Measurements from ENCODE around the gene MBNL3. TPM values are rescaled to one million over a fixed set of nuclear protein-coding genes. Genes with fewer than 3 reads are reported as not detected.
A peak's percentile ranks its signal among the peaks of the same experiment; 100 is the strongest.

MBNL3 gene
- total and polyA plus RNA-seq, 3 experiments from 2014 or later = 27.8 to 31.2 (median 31.1) TPM

DNA sequence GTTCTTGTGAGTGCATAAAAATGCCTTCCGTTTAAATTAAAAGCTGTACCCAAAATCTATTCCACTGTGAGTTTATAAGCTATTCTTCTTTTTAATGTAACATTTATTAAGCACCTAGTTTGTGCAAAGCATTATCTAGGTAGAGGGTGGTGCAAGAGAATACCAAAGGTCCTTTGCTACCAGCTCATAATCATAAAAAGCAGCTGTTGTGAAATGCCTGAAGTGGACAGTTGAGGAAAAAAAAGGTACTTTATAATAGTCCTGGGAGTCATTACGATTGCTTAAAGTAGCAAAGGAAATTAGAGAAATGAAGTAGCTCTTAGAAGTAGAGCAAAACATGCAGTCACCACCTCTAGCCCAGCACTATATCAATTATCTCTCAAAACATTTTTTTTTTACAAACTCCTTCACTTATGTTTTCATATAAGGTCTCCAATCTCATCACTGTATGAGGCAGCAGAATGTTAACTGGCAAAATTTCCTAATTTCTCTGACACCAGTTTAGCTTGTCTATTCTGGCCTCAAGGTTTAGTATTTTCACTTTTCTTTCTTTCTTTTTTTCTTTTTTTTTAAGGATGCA, 2.1 kb downstream of the MBNL3 start:
- Mint-ChIP-seq H3K27me3 (peaks cover 0 to 5% of the 10 kb centered on the region in 2 donors), H3K4me1 (peaks cover 48 to 80% (median 78%) of the 10 kb centered on the region in 3 donors), H3K27ac (peak overlapping the region in 3 of 8 donors; percentile 2 to 69 (median 62)), H3K4me3 (peak overlapping the region in 4 of 7 donors; percentile 17 to 59 (median 32)), H3K9me3 (no peaks in the 10 kb centered on the region), H3K36me3 (peaks cover 0 to 10% (median 0%) of the 10 kb centered on the region in 3 donors)
- Histone ChIP-seq H3K9me3 (ENCODE audit: low read length) (no peaks in the 10 kb centered on the region), H3K4me3 (ENCODE audit: low read length) (no peak overlapping the region), H3K36me3 (ENCODE audit: insufficient read depth, low read length) (no peaks in the 10 kb centered on the region), H3K27ac (ENCODE audit: low read depth, low read length) (no peak overlapping the region), H3K27me3 (ENCODE audit: insufficient read depth, low read length, poor library complexity, severe bottlenecking) (no peaks in the 10 kb centered on the region), H3K4me1 (ENCODE audit: insufficient read depth, low read length) (peaks cover 50% of the 10 kb centered on the region)
- ChIA-PET CTCF (interaction anchor here (0.9 kb wide), 1 partner anchor 194 kb away, joined by 4 read pairs; no protein-coding TSS in a partner anchor), POLR2A (interaction anchor here (0.6 kb wide), 1 partner anchor 77 kb away, joined by 4 read pairs; no protein-coding TSS in a partner anchor)
- no peak for DNase-seq

DNA sequence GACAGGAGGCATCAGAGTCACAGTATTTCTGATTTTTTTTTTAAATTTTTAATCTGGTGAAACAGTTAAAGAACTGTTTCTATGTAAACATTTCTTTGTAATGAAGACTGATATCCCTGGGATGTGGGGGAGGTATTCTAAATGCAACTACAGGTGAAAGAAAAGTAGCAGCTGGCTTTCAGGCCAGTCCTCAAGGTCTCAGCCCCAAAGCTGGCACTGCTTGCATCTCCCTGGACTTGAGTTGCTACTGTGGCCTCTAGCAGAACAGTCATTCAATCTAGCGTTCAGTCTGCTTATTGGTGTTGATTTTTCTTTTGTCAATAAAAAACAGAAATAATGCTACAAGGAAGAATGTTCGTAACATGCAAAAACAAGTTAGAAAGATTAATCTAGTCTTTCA, 4.9 kb downstream of the MBNL3 start:
- no peaks in the 10 kb centered on the region for H3K36me3 ChIP-seq (ENCODE audit: insufficient read depth, low read length)
- peaks cover 56 to 89% (median 84%) of the 10 kb centered on the region in 3 donors for H3K4me1 Mint-ChIP-seq
- no peak overlapping the region for H3K27ac ChIP-seq (ENCODE audit: low read depth, low read length)
- peaks cover 60% of the 10 kb centered on the region for H3K4me1 ChIP-seq (ENCODE audit: insufficient read depth, low read length)
- H3K27me3 ChIP-seq (ENCODE audit: insufficient read depth, low read length, poor library complexity, severe bottlenecking) = no peaks in the 10 kb centered on the region
- CTCF ChIA-PET = no interaction called here
- POLR2A ChIA-PET = no interaction called here
- no peak overlapping the region for H3K4me3 Mint-ChIP-seq
- peaks cover 0 to 6% (median 0%) of the 10 kb centered on the region in 3 donors for H3K36me3 Mint-ChIP-seq
- DNase-seq = no peak
- H3K4me3 ChIP-seq (ENCODE audit: low read length) = no peak overlapping the region
- H3K27ac Mint-ChIP-seq = peak overlapping the region in 4 of 8 donors; percentile 14 to 89 (median 54)
- H3K27me3 Mint-ChIP-seq = peaks cover 0 to 5% of the 10 kb centered on the region in 2 donors
- H3K9me3 Mint-ChIP-seq = no peaks in the 10 kb centered on the region
- H3K9me3 ChIP-seq (ENCODE audit: low read length) = no peaks in the 10 kb centered on the region

DNA sequence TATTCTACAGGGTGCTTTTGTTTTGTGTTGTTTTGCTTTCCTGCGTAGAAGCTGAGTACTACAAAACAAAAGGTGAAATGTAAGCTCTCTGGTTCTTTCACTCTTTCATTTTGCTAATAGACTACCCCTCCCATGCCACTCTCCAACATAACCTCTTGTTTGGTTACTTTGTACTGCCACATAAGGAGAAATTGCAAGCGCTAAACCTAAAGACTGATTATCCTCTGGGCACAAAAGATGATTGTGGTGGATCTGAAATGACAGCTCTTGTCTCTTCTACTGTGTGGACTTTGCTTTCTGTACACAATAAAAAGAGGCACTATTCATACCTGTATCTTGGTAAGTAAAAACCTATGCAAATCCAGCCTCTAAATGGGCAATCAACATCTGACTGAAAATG, 5.3 kb downstream of the MBNL3 start:
- Histone ChIP-seq H3K4me3 (ENCODE audit: low read length) (no peak overlapping the region), H3K4me1 (ENCODE audit: insufficient read depth, low read length) (peaks cover 60% of the 10 kb centered on the region), H3K9me3 (ENCODE audit: low read length) (no peaks in the 10 kb centered on the region), H3K36me3 (ENCODE audit: insufficient read depth, low read length) (no peaks in the 10 kb centered on the region), H3K27me3 (ENCODE audit: insufficient read depth, low read length, poor library complexity, severe bottlenecking) (no peaks in the 10 kb centered on the region), H3K27ac (ENCODE audit: low read depth, low read length) (no peak overlapping the region)
- peaks cover 56 to 90% (median 84%) of the 10 kb centered on the region in 3 donors for H3K4me1 Mint-ChIP-seq
- peaks cover 0 to 3% (median 0%) of the 10 kb centered on the region in 3 donors for H3K36me3 Mint-ChIP-seq
- ChIA-PET POLR2A (no interaction called here), CTCF (no interaction called here)
- H3K9me3 Mint-ChIP-seq = no peaks in the 10 kb centered on the region
- H3K27ac Mint-ChIP-seq = peak overlapping the region in 3 of 8 donors; percentile 14 to 78 (median 50)
- no peak for DNase-seq
- H3K27me3 Mint-ChIP-seq = peaks cover 0 to 5% of the 10 kb centered on the region in 2 donors
- peak overlapping the region in 1 of 7 donors; percentile 62 for H3K4me3 Mint-ChIP-seq

DNA sequence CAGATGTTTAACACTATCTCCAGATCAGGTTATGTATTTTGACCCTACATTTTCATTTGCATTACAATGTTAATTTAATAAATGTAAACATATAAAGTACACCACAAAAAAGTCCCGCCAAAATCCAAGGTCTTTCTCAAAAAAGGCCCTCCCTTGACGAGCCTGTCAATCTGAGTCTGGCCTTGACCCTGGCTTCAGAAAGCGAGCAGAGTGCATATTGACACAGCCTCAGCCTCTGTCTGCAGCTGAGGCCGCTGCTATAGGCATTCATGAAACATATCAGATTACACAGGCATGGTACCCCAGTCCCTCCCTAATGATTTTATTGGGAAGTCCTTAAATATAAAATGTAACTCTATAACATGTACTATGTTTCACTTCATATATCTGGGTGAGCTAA, 6.2 kb downstream of the MBNL3 start:
- no peaks in the 10 kb centered on the region for H3K36me3 ChIP-seq (ENCODE audit: insufficient read depth, low read length)
- Mint-ChIP-seq H3K9me3 (no peaks in the 10 kb centered on the region), H3K36me3 (no peaks in the 10 kb centered on the region), H3K4me1 (peaks cover 56 to 86% (median 76%) of the 10 kb centered on the region in 3 donors), H3K27ac (peak overlapping the region in 5 of 8 donors; percentile 24 to 78 (median 47)), H3K27me3 (peaks cover 0 to 1% of the 10 kb centered on the region in 2 donors), H3K4me3 (peak overlapping the region in 1 of 7 donors; percentile 23)
- CTCF ChIA-PET = no interaction called here
- no peaks in the 10 kb centered on the region for H3K27me3 ChIP-seq (ENCODE audit: insufficient read depth, low read length, poor library complexity, severe bottlenecking)
- H3K4me1 ChIP-seq (ENCODE audit: insufficient read depth, low read length) = peaks cover 53% of the 10 kb centered on the region
- H3K27ac ChIP-seq (ENCODE audit: low read depth, low read length) = no peak overlapping the region
- no peak for DNase-seq
- H3K4me3 ChIP-seq (ENCODE audit: low read length) = no peak overlapping the region
- POLR2A ChIA-PET = no interaction called here
- H3K9me3 ChIP-seq (ENCODE audit: low read length) = no peaks in the 10 kb centered on the region

DNA sequence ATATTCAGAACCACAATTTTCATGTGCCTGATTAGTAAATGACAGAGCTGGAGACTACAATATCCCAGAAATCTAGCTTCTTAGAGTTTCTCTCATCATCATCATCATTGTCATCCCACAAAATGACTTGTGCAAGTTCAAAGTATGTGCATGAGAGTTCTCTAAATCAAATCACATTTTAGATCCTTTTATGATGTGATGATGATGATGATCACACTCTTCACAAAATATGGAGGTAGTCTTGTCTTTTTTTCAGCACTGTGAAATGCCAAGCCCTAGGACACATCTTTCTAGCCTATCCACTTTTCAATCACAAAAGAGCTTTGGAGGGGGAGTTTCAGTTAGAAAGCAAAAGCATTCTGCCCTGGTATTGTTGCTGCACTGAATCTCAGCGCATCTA, 7.4 kb downstream of the MBNL3 start:
- no peaks in the 10 kb centered on the region for H3K36me3 Mint-ChIP-seq
- no peaks in the 10 kb centered on the region for H3K36me3 ChIP-seq (ENCODE audit: insufficient read depth, low read length)
- POLR2A ChIA-PET = interaction anchor here (0.8 to 1.7 kb wide), 2 partner anchors 9 to 17 kb away, joined by 3 to 10 read pairs; partner anchors contain the start of gene MBNL3
- no peaks in the 10 kb centered on the region for H3K27me3 ChIP-seq (ENCODE audit: insufficient read depth, low read length, poor library complexity, severe bottlenecking)
- H3K27ac ChIP-seq (ENCODE audit: low read depth, low read length) = no peak overlapping the region
- no peaks in the 10 kb centered on the region for H3K9me3 ChIP-seq (ENCODE audit: low read length)
- no peaks in the 10 kb centered on the region for H3K9me3 Mint-ChIP-seq
- H3K27me3 Mint-ChIP-seq = peaks cover 0 to 1% of the 10 kb centered on the region in 2 donors
- H3K4me3 Mint-ChIP-seq = peak overlapping the region in 4 of 7 donors; percentile 14 to 90 (median 86)
- H3K4me3 ChIP-seq (ENCODE audit: low read length) = no peak overlapping the region
- peak overlapping the region; percentile 89 to 99 (median 93) for H3K27ac Mint-ChIP-seq
- no peak for DNase-seq
- H3K4me1 ChIP-seq (ENCODE audit: insufficient read depth, low read length) = peaks cover 42% of the 10 kb centered on the region
- CTCF ChIA-PET = interaction anchor here (2.3 kb wide), 1 partner anchor 10 kb away, joined by 14 read pairs; no protein-coding TSS in a partner anchor
- H3K4me1 Mint-ChIP-seq = peaks cover 47 to 80% (median 75%) of the 10 kb centered on the region in 3 donors

DNA sequence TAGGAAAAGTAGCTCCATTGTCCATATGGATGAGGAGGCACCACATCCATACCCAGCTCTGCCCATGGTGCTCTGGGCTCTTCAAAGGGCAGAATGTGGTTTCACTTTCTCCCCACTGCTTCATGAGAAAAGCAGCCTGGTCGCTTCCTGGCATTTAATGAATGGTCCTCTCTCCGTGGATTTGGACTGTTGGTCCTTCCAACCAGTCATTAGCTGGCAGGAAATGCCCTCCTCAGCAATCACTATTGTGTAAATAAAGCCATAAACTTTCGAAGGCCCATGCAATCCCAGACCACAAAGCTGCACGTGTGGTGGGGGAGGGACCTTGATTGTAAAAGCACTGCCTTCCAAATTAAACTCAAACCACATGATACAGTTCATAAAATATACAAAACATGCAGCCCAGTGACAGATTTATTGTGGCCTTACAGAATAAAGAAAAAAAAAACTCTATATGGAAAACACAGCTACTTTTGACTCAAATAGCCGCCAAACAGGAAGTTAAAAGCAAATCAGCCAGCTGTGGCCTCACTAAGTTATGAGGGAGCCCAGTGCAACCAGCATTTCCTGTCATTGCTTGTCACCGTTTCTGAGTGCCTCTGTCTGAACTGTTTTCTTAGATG, 8.1 kb downstream of the MBNL3 start:
- H3K27ac ChIP-seq (ENCODE audit: low read depth, low read length) = peak overlapping the region; percentile 49
- H3K4me3 Mint-ChIP-seq = peak overlapping the region; percentile 84 to 90 (median 87)
- CTCF ChIA-PET = interaction anchor here (2.3 kb wide), 1 partner anchor 10 kb away, joined by 14 read pairs; no protein-coding TSS in a partner anchor
- peak; percentile 9 to 60 (median 44) for DNase-seq
- no peaks in the 10 kb centered on the region for H3K9me3 ChIP-seq (ENCODE audit: low read length)
- H3K27ac Mint-ChIP-seq = peak overlapping the region; percentile 89 to 99 (median 93)
- no peaks in the 10 kb centered on the region for H3K9me3 Mint-ChIP-seq
- peak overlapping the region; percentile 58 for H3K4me3 ChIP-seq (ENCODE audit: low read length)
- H3K36me3 Mint-ChIP-seq = no peaks in the 10 kb centered on the region
- peaks cover 43 to 78% (median 73%) of the 10 kb centered on the region in 3 donors for H3K4me1 Mint-ChIP-seq
- H3K36me3 ChIP-seq (ENCODE audit: insufficient read depth, low read length) = no peaks in the 10 kb centered on the region
- H3K4me1 ChIP-seq (ENCODE audit: insufficient read depth, low read length) = peaks cover 42% of the 10 kb centered on the region
- H3K27me3 ChIP-seq (ENCODE audit: insufficient read depth, low read length, poor library complexity, severe bottlenecking) = no peaks in the 10 kb centered on the region
- H3K27me3 Mint-ChIP-seq = peaks cover 0 to 1% of the 10 kb centered on the region in 2 donors
- POLR2A ChIA-PET = interaction anchor here (0.5 to 1.7 kb wide), 3 partner anchors 9 to 73 kb away, joined by 3 to 10 read pairs (median 3); partner anchors contain the start of gene MBNL3

DNA sequence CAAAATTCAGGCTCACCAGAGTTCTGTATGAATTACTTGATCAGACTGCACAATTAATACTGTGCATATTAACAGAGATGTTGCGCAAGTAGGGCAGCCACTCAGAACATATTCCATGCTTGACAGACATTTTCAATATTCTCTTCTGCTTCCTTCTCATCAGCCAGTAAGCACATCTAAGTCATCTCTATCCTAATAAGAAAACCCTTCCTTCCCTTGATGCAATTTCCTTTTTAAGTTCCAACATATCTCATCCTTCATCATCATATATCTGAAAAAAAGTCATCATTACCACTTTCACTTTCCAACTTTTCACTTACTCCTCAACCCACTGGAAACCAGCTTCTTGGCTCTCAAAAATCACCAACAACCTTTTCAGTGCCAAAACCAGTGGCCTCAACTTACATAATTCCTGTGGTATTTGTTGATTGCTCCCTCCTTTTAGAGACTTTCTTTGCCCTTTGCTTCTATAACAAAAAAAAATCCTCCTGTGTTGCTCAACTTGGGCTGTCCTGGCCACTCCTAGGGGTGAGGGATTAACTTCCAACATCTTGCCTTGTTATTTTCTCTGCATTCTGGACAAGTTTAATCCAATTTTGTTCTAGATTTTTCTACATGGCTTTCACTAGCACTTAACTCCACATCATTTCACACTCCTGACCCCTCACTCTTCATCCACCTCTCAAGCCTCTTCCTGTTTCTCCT, 14.1 kb downstream of the MBNL3 start:
- Mint-ChIP-seq H3K9me3 (no peaks in the 10 kb centered on the region), H3K36me3 (no peaks in the 10 kb centered on the region), H3K27me3 (peaks cover 0 to 4% of the 10 kb centered on the region in 2 donors), H3K4me3 (peak overlapping the region in 2 of 7 donors; percentile 55 to 64), H3K27ac (peak overlapping the region in 4 of 8 donors; percentile 0 to 51 (median 14)), H3K4me1 (peaks cover 20 to 36% (median 34%) of the 10 kb centered on the region in 3 donors)
- no peak for DNase-seq
- POLR2A ChIA-PET = no interaction called here
- Histone ChIP-seq H3K27ac (ENCODE audit: low read depth, low read length) (no peak overlapping the region), H3K4me3 (ENCODE audit: low read length) (no peak overlapping the region), H3K36me3 (ENCODE audit: insufficient read depth, low read length) (no peaks in the 10 kb centered on the region), H3K4me1 (ENCODE audit: insufficient read depth, low read length) (peaks cover 16% of the 10 kb centered on the region), H3K27me3 (ENCODE audit: insufficient read depth, low read length, poor library complexity, severe bottlenecking) (no peaks in the 10 kb centered on the region), H3K9me3 (ENCODE audit: low read length) (no peaks in the 10 kb centered on the region)
- CTCF ChIA-PET = no interaction called here
